IPS-11a (cell line): ENCODE results near the gene BOLL.
A peak's percentile ranks its signal among the peaks of the same experiment; 100 is the strongest.
"Not testable (repeated sequence)": the region's sequence is repeated elsewhere in the genome, so short reads cannot be mapped to it uniquely, and the experiment has no call there.

Experiments
- H3K4me3 ChIP-seq: one replicate; pipeline ENCODE4 v1.5.1; 2013; ENCODE audit warnings: low read depth, low read length, control low read depth

Gene BOLL

GRCh38 chr2:197707316-197708213 lies 77.6 kb downstream of the BOLL start:
- H3K4me3 ChIP-seq: peak overlapping the region; percentile 89

- H3K4me3 ChIP-seq: peak overlapping the region; percentile 89
Observed at GRCh38 chr2:197706839-197707207, 78.3 kb downstream of the BOLL start.

GRCh38 chr2:197705912-197706838 lies 78.9 kb downstream of the BOLL start:
- H3K4me3 ChIP-seq: peak overlapping the region; percentile 89

GRCh38 chr2:197705121-197705911 lies 79.8 kb downstream of the BOLL start, which contains the start of gene MARS2:
TSS of gene MARS2 (plus strand) at chr2:197705369. CDS start at chr2:197705406, 37 bp downstream.
- peak within 1 kb of the TSS; percentile 89 for H3K4me3 ChIP-seq

DNA sequence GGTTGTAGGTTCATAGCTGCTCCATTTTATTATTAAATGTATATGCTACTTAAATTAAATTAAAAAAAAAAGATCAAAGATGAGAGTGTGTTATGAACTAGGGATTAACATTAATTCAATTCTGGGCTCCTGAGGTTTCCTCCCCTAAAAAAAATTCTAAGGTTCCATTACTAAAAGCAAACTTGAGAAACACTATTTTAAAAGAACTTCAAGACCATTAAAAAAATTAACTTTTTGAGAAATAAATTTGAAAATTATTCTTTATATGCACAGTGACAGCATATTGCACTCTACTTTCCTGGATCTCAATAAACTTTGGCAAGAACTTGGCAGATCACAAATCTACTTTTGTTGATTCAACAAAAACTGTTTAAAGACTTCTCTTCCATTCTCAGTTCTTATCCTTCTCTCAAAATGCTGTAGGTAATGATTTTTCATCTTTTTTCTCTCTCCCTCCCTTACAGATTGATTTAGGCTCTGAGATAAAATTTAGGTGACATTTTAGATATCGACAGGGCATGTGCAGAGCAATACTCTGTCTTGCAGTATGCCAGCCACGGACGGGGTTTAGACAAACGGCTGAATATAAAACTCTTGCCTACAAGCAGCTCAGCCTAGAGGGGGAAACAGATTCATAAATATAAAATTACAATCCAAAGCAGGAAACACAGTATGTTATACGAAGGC lies 80.5 kb downstream of the BOLL start:
- H3K4me3 ChIP-seq: peak overlapping the region; percentile 62

GRCh38 chr2:197700960-197701359 lies 84.2 kb downstream of the BOLL start:
- no peak overlapping the region for H3K4me3 ChIP-seq

GRCh38 chr2:197699724-197700123 lies 85.4 kb downstream of the BOLL start:
- H3K4me3 ChIP-seq: not testable (repeated sequence)

- not testable (repeated sequence) for H3K4me3 ChIP-seq
Observed at GRCh38 chr2:197696571-197696970, 88.5 kb downstream of the BOLL start.

DNA sequence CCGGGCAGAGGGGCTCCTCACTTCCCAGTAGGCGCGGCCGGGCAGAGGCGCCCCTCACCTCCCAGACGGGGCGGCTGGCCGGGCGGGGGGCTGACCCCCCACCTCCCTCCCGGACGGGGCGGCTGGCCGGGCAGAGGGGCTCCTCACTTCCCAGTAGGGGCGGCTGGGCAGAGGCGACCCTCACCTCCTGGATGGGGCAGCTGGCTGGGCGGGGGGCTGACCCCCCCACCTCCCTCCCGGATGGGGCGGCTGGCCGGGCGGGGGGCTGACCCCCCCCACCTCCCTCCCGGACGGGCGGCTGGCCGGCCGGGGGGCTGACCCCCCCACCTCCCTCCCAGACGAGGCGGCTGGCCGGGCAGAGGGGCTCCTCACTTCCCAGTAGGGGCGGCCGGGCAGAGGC lies 89.1 kb downstream of the BOLL start:
- H3K4me3 ChIP-seq: not testable (repeated sequence)

DNA sequence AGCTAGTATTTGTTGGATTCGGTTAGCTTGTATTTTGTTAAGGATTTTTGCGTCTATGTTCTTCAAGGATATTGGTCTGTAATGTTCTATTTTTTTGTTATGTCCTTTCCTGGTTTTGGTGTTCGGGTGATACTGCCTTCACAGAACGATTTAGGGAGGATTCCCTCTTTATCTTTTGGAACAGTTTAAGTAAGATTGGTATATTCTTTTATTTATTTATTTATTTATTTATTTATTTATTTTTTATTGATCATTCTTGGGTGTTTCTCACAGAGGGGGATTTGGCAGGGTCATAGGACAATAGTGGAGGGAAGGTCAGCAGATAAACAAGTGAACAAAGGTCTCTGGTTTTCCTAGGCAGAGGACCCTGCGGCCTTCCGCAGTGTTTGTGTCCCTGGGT lies 89.9 kb downstream of the BOLL start:
- not testable (repeated sequence) for H3K4me3 ChIP-seq

- H3K4me3 ChIP-seq: no peak overlapping the region
Observed at GRCh38 chr2:197677483-197677882, 107.6 kb downstream of the BOLL start.

DNA sequence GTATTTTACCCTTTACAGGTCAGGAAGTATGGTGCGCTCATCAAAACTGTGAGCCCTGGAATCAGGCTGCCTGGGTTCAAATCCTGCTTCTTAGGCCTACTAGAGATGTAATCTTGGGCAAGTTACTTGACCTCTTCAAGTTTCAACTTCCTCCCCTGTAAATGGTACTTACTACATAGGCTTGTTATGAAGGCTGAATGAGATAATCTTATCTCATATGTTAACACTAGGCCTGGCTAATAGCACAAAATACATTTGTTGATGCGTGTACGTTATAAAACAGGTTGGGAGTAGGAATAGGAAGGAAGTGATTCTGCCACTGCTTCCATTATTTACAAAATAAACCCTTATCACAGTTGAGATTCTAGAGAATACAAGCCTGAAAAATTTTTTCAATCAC lies 108.1 kb downstream of the BOLL start:
- no peak overlapping the region for H3K4me3 ChIP-seq
